ENCODE data around the gene SLC47A2.
"Not testable (repeated sequence)": the region's sequence is repeated elsewhere in the genome, so short reads cannot be mapped to it uniquely, and the experiment has no call there.

The SLC47A2 gene

GRCh38 chr17:19713462-19713861 lies 2.9 kb downstream of the SLC47A2 start:
- FAIRE-seq (no peak), DNase-seq (ENCODE audit: extremely low spot score, insufficient read length, low read depth) (no peak)

- FAIRE-seq (no peak), DNase-seq (ENCODE audit: extremely low spot score, insufficient read length, low read depth) (no peak)
Observed at GRCh38 chr17:19712436-19713004, 3.9 kb downstream of the SLC47A2 start.

- FAIRE-seq: no peak
Observed at GRCh38 chr17:19709841-19710240, 6.5 kb downstream of the SLC47A2 start.

GRCh38 chr17:19708431-19709175 lies 7.8 kb downstream of the SLC47A2 start:
- DNase-seq (ENCODE audit: extremely low spot score, insufficient read length, low read depth): no peak
- FAIRE-seq: no peak

More at GRCh38 chr17:19709841-19710240, 6.5 kb downstream of the SLC47A2 start:
- no peak for DNase-seq (ENCODE audit: extremely low spot score, insufficient read length, low read depth)

- DNase-seq (ENCODE audit: extremely low spot score, insufficient read length, low read depth) (no peak), FAIRE-seq (no peak)
Observed at GRCh38 chr17:19707728-19708221, 8.6 kb downstream of the SLC47A2 start.

GRCh38 chr17:19706791-19707727 lies 9.3 kb downstream of the SLC47A2 start:
- no peak for DNase-seq (ENCODE audit: extremely low spot score, insufficient read length, low read depth)
- no peak for FAIRE-seq

- FAIRE-seq (no peak), DNase-seq (ENCODE audit: extremely low spot score, insufficient read length, low read depth) (no peak)
Observed at GRCh38 chr17:19705771-19706770, 10.3 kb downstream of the SLC47A2 start.

- FAIRE-seq: no peak
Observed at GRCh38 chr17:19705201-19705600, 11.2 kb downstream of the SLC47A2 start.

GRCh38 chr17:19703828-19704613 lies 12.4 kb downstream of the SLC47A2 start:
- DNase-seq (ENCODE audit: extremely low spot score, insufficient read length, low read depth) (no peak), FAIRE-seq (no peak)

More at GRCh38 chr17:19705201-19705600, 11.2 kb downstream of the SLC47A2 start:
- DNase-seq (ENCODE audit: extremely low spot score, insufficient read length, low read depth): no peak

GRCh38 chr17:19703106-19703827 lies 13.1 kb downstream of the SLC47A2 start:
- DNase-seq (ENCODE audit: extremely low spot score, insufficient read length, low read depth): no peak
- FAIRE-seq: no peak

GRCh38 chr17:19702217-19702641 lies 14.2 kb downstream of the SLC47A2 start:
- DNase-seq (ENCODE audit: extremely low spot score, insufficient read length, low read depth): no peak
- FAIRE-seq: no peak

- DNase-seq (ENCODE audit: extremely low spot score, insufficient read length, low read depth) (no peak), FAIRE-seq (no peak)
Observed at GRCh38 chr17:19686400-19687090, 29.8 kb downstream of the SLC47A2 start.

GRCh38 chr17:19684909-19685580 lies 31.3 kb downstream of the SLC47A2 start:
- FAIRE-seq; DNase-seq (ENCODE audit: extremely low spot score, insufficient read length, low read depth): not testable (repeated sequence)

GRCh38 chr17:19683117-19683516 lies 33.3 kb downstream of the SLC47A2 start:
- no peak for DNase-seq (ENCODE audit: extremely low spot score, insufficient read length, low read depth)
- no peak for FAIRE-seq

GRCh38 chr17:19678581-19679453 lies 37.6 kb downstream of the SLC47A2 start:
- DNase-seq (ENCODE audit: extremely low spot score, insufficient read length, low read depth) (no peak), FAIRE-seq (no peak)

Measured in GM18507 (cell line).